SHP77 treated with DMSO at 0.1 percent for 48 hours (cell line): ENCODE data around the gene PLEKHF1.
"Not testable (repeated sequence)": the region's sequence is repeated elsewhere in the genome, so short reads cannot be mapped to it uniquely, and the experiment has no call there.

Experiments
- DNase-seq: peaks from one replicate; lab custom pipeline; 2025; lab: John Stamatoyannopoulos, UW

The PLEKHF1 gene

GRCh38 chr19:29664753-29665214 lies 477 bp upstream of the PLEKHF1 start:
- no peak for DNase-seq

GRCh38 chr19:29665826-29666577 lies 741 bp downstream of the PLEKHF1 start:
- no peak for DNase-seq

GRCh38 chr19:29666578-29667386 lies 1.5 kb downstream of the PLEKHF1 start:
- no peak for DNase-seq

GRCh38 chr19:29667387-29667783 lies 2.1 kb downstream of the PLEKHF1 start:
- DNase-seq: no peak

GRCh38 chr19:29667901-29668341 lies 2.7 kb downstream of the PLEKHF1 start:
- no peak for DNase-seq

- no peak for DNase-seq
Measured at GRCh38 chr19:29668746-29669609, 3.7 kb downstream of the PLEKHF1 start.

- DNase-seq: no peak
Measured at GRCh38 chr19:29670255-29670654, 5.0 kb downstream of the PLEKHF1 start.

- DNase-seq: not testable (repeated sequence)
Measured at GRCh38 chr19:29671026-29671392, 5.7 kb downstream of the PLEKHF1 start.

- DNase-seq: peak; percentile 64
Measured at GRCh38 chr19:29671393-29672160, 6.3 kb downstream of the PLEKHF1 start.

GRCh38 chr19:29672319-29672932 lies 7.2 kb downstream of the PLEKHF1 start:
- DNase-seq: no peak

- DNase-seq: no peak
Measured at GRCh38 chr19:29672933-29673336, 7.7 kb downstream of the PLEKHF1 start.

- no peak for DNase-seq
Measured at GRCh38 chr19:29673451-29674371, 8.4 kb downstream of the PLEKHF1 start.

- no peak for DNase-seq
Measured at GRCh38 chr19:29674374-29675119, 9.3 kb downstream of the PLEKHF1 start.

GRCh38 chr19:29675120-29675649 lies 9.9 kb downstream of the PLEKHF1 start:
- DNase-seq: no peak

GRCh38 chr19:29675650-29676186 lies 10.5 kb downstream of the PLEKHF1 start:
- DNase-seq: no peak

GRCh38 chr19:29676586-29676985 lies 11.3 kb downstream of the PLEKHF1 start:
- no peak for DNase-seq

- DNase-seq: no peak
Measured at GRCh38 chr19:29677001-29677817, 11.9 kb downstream of the PLEKHF1 start.
